CD4-positive, alpha-beta T cell treated with Interferon gamma for 1 hour (primary cell): Measurements from ENCODE around the gene IFNA4.
"Not testable (repeated sequence)": the region's sequence is repeated elsewhere in the genome, so short reads cannot be mapped to it uniquely, and the experiment has no call there.

Source experiments
- DNase-seq: peaks from one replicate; pipeline ENCODE4 v3.0.0-alpha.2; 2020

Gene IFNA4

GRCh38 chr9:21187487-21187886 is at the start of gene IFNA4:
TSS of gene IFNA4 (minus strand) at chr9:21187587. CDS start at chr9:21187531, 56 bp downstream.
- DNase-seq: not testable (repeated sequence)

- DNase-seq: not testable (repeated sequence)
Observed at GRCh38 chr9:21236360-21236714, 49.0 kb upstream of the IFNA4 start.

- DNase-seq: peak; percentile 28
Observed at GRCh38 chr9:21235468-21236359, 48.3 kb upstream of the IFNA4 start.

GRCh38 chr9:21234153-21234687 is 46.8 kb upstream of the IFNA4 start:
- DNase-seq: no peak

- no peak for DNase-seq
Observed at GRCh38 chr9:21233258-21233657, 45.9 kb upstream of the IFNA4 start.

GRCh38 chr9:21228122-21228521 is 40.7 kb upstream of the IFNA4 start, which contains the start of gene IFNA17:
TSS of gene IFNA17 (minus strand) at chr9:21228222. CDS start at chr9:21228173, 49 bp downstream.
- DNase-seq: no peak

GRCh38 chr9:21217211-21217610 is 29.8 kb upstream of the IFNA4 start, which contains the start of gene IFNA16:
TSS of gene IFNA16 (minus strand) at chr9:21217311. CDS start at chr9:21217305, 6 bp downstream.
- DNase-seq: not testable (repeated sequence)

GRCh38 chr9:21213411-21214326 is 26.3 kb upstream of the IFNA4 start:
- not testable (repeated sequence) for DNase-seq

- not testable (repeated sequence) for DNase-seq
Observed at GRCh38 chr9:21212160-21212559, 24.8 kb upstream of the IFNA4 start.

- DNase-seq: not testable (repeated sequence)
Observed at GRCh38 chr9:21210782-21211181, 23.4 kb upstream of the IFNA4 start.

- DNase-seq: no peak
Observed at GRCh38 chr9:21210311-21210710, 22.9 kb upstream of the IFNA4 start.

- not testable (repeated sequence) for DNase-seq
Observed at GRCh38 chr9:21207043-21207442, 19.7 kb upstream of the IFNA4 start, which contains the start of gene IFNA10. TSS of gene IFNA10 (minus strand) at chr9:21207143. CDS start at chr9:21207097, 46 bp downstream.

GRCh38 chr9:21205204-21205603 is 17.8 kb upstream of the IFNA4 start:
- no peak for DNase-seq

GRCh38 chr9:21202105-21202504 is 14.7 kb upstream of the IFNA4 start, which contains the start of gene IFNA7:
TSS of gene IFNA7 (minus strand) at chr9:21202205. CDS start at chr9:21202165, 40 bp downstream.
- not testable (repeated sequence) for DNase-seq

- peak; percentile 30 for DNase-seq
Observed at GRCh38 chr9:21194867-21195776, 7.7 kb upstream of the IFNA4 start.

- DNase-seq: peak; percentile 23
Observed at GRCh38 chr9:21182810-21183736, 4.3 kb downstream of the IFNA4 start.

GRCh38 chr9:21174671-21175070 is 12.7 kb downstream of the IFNA4 start:
- DNase-seq: no peak

- no peak for DNase-seq
Observed at GRCh38 chr9:21172156-21172555, 15.2 kb downstream of the IFNA4 start.

GRCh38 chr9:21171351-21171750 is 16.0 kb downstream of the IFNA4 start:
- DNase-seq: no peak

- not testable (repeated sequence) for DNase-seq
Observed at GRCh38 chr9:21166560-21166959, 20.8 kb downstream of the IFNA4 start, which contains the start of gene IFNA21. TSS of gene IFNA21 (minus strand) at chr9:21166660. CDS start at chr9:21166612, 48 bp downstream.
